Transverse colon (tissue), 4 donors: ENCODE results near the gene LDHD. TPM values are rescaled to one million over a fixed set of nuclear protein-coding genes. Genes with fewer than 3 reads are reported as not detected.

Source experiments
- DNase-seq: peaks from one replicate; pipeline ENCODE4 v3.0.0-alpha.2; 2019
- H3K27ac ChIP-seq, 4 donors: fragments of 200-600 bp; sonication (generic); 2 replicates each; pipeline ENCODE4 v1.5.1; 2016 to 2018; ENCODE audit warnings: inconsistent platforms in 4 of 4
- H3K27me3 ChIP-seq: fragments of 200-600 bp; sonication (generic); 2 replicates; pipeline ENCODE4 v1.5.1; 2017; ENCODE audit warnings: inconsistent platforms
- H3K36me3 ChIP-seq, 4 donors: fragments of 200-600 bp; sonication (generic); 2 replicates each; pipeline ENCODE4 v1.5.1; 2017 to 2019; ENCODE audit warnings: inconsistent platforms in 4 of 4
- H3K4me1 ChIP-seq, 4 donors: fragments of 200-600 bp; sonication (generic); 2 replicates each; pipeline ENCODE4 v1.5.1; 2017 to 2020; ENCODE audit warnings: inconsistent platforms in 4 of 4
- H3K4me3 ChIP-seq, 4 donors: fragments of 200-600 bp; sonication (generic); 1 replicate in 1 of 4; 2 replicates in 3 of 4; pipeline versions ENCODE4 v1.5.1 to v1.6.1; 2017 to 2019; ENCODE audit warnings: inconsistent platforms in 4 of 4
- H3K9me3 ChIP-seq, 2 donors: fragments of 200-600 bp; sonication (generic); 2 replicates each; pipeline ENCODE4 v1.5.1; 2017 to 2019; ENCODE audit warnings: inconsistent platforms in 2 of 2
- CTCF ChIP-seq, 5 experiments: fragments of 200-600 bp in 3 of 5; fragments of 450-650 bp in 2 of 5; sonication (generic) in 3 of 5; IDR thresholded peaks; 1 replicate in 2 of 5; 2 replicates in 3 of 5; pipeline ENCODE4 v1.5.1; 2016 to 2017; ENCODE audit warnings: antibody characterized with exemption in 5 of 5, inconsistent platforms in 3 of 5, mild to moderate bottlenecking in 2 of 5, moderate library complexity in 1 of 5
- EP300 ChIP-seq: sonication (generic); formaldehyde crosslinking; IDR thresholded peaks from one replicate; pipeline ENCODE4 v1.6.1; 2017; ENCODE audit warnings: antibody characterized with exemption, low read depth
- POLR2A ChIP-seq: fragments of 450-650 bp; IDR thresholded peaks from one replicate; pipeline ENCODE4 v1.6.1; 2016; ENCODE audit warnings: antibody characterized with exemption, mild to moderate bottlenecking, moderate library complexity
- POLR2AphosphoS5 ChIP-seq, 3 donors: sonication (generic); formaldehyde crosslinking; IDR thresholded peaks; one replicate each; pipeline ENCODE4 v1.6.1; 2016; ENCODE audit warnings: antibody characterized with exemption in 3 of 3
- WGBS, 2 donors: methylation state at CpG; one replicate each; pipeline ENCODE4 v1.1.5; 2018; ENCODE audit warnings: low coverage in 1 of 2; 5-methylcytosine and 5-hydroxymethylcytosine counted together
- in situ Hi-C, 4 donors: fragments of 200-750 bp; cut with MboI; loops; one replicate each; pipeline versions ENCODE4 v1.15.0 to v1.15.1; 2017; ENCODE audit warnings: low sequenced_read_pairs in 3 of 4, low pct_ligation_motif_present in 1 of 4, low pct_unique_long_range_greater_than_20kb in 1 of 4
- intact Hi-C: fragments of 100-400 bp; cut with DNase I; formaldehyde crosslinking; loops from one replicate; pipeline ENCODE4 v1.15.1; 2023; ENCODE audit warnings: low total_unique reads
- total RNA-seq, 4 donors: library from RNA; depleted of rRNA; stranded (reverse); fragments of >200 nt; gene quantifications; one replicate each; pipeline ENCODE4 v1.1.0, GENCODE V29; 2016

LDHD gene
- total RNA-seq, 4 donors from 2014 or later: 38.4 to 198 (median 104) TPM

- H3K27ac ChIP-seq: peak overlapping the region; percentile 69 to 90 (median 76)
- intact Hi-C loops: no loop called here
Measured at GRCh38 chr16:75105306-75106061, 11.1 kb downstream of the LDHD start.

GRCh38 chr16:75104836-75105235 lies 11.7 kb downstream of the LDHD start:
- intact Hi-C loops (no loop called here), in situ Hi-C loops (loop anchor here (5.0 to 25.0 kb wide), 3 partner anchors 103 to 393 kb away; partner anchors contain the start of genes ZNRF1 (in 2 of the 4) and MLKL (in 1 of the 4))
- Histone ChIP-seq H3K4me3 (no peak overlapping the region), H3K27me3 (no peaks in the 10 kb centered on the region), H3K9me3 (no peaks in the 10 kb centered on the region), H3K36me3 (no peaks in the 10 kb centered on the region), H3K4me1 (peaks cover 28 to 61% (median 46%) of the 10 kb centered on the region in 4 donors), H3K27ac (peak overlapping the region; percentile 69 to 90 (median 76))
- DNase-seq: no peak
- WGBS, 2 donors: 94 to 100% methylated on average over 3 to 11 of the region's 11 CpGs
- TF ChIP-seq EP300: no peak
- TF ChIP-seq POLR2A: no peak
- no peak for TF ChIP-seq POLR2AphosphoS5 (IDR thresholded peaks at IDR 0.05)
- no peak for TF ChIP-seq CTCF (IDR thresholded peaks at IDR 0.05)

More at GRCh38 chr16:75105306-75106061, 11.1 kb downstream of the LDHD start:
- Histone ChIP-seq H3K27me3 (no peaks in the 10 kb centered on the region), H3K4me1 (peaks cover 35 to 61% (median 47%) of the 10 kb centered on the region in 4 donors), H3K4me3 (no peak overlapping the region), H3K36me3 (no peaks in the 10 kb centered on the region), H3K9me3 (no peaks in the 10 kb centered on the region)
- in situ Hi-C loops: loop anchor here (5.0 to 25.0 kb wide), 3 partner anchors 103 to 393 kb away; partner anchors contain the start of genes ZNRF1 (in 2 of the 4) and MLKL (in 1 of the 4)
- DNase-seq: peak; percentile 62
- WGBS, 2 donors: 66% methylated on average over 9 of the region's 10 CpGs; no CpG with 5 or more reads in 1 of the 2 donors
- TF ChIP-seq CTCF (IDR thresholded peaks at IDR 0.05) (no peak), POLR2A (no peak), EP300 (peak; percentile 10), POLR2AphosphoS5 (IDR thresholded peaks at IDR 0.05) (peak; percentile 72 to 80 (median 77))

GRCh38 chr16:75103994-75104393 lies 12.6 kb downstream of the LDHD start:
- Histone ChIP-seq H3K27ac (peak overlapping the region in 3 of 4 donors; percentile 69 to 90 (median 77)), H3K4me1 (peaks cover 20 to 61% (median 45%) of the 10 kb centered on the region in 4 donors), H3K36me3 (no peaks in the 10 kb centered on the region), H3K4me3 (no peak overlapping the region), H3K9me3 (no peaks in the 10 kb centered on the region), H3K27me3 (no peaks in the 10 kb centered on the region)
- in situ Hi-C loops: loop anchor here in 3 of 4 donors (10.0 to 25.0 kb wide), 2 partner anchors 109 to 392 kb away; partner anchors contain the start of genes ZNRF1 (in 2 of the 3) and MLKL (in 1 of the 3)
- DNase-seq: no peak
- WGBS, 2 donors: 90 to 95% methylated on average over 3 to 5 of the region's 5 CpGs
- intact Hi-C loops: no loop called here
- TF ChIP-seq EP300 (no peak), POLR2A (no peak), CTCF (IDR thresholded peaks at IDR 0.05) (no peak), POLR2AphosphoS5 (IDR thresholded peaks at IDR 0.05) (no peak)

GRCh38 chr16:75102595-75102994 lies 14.0 kb downstream of the LDHD start:
- in situ Hi-C loops (loop anchor here in 3 of 4 donors (10.0 to 25.0 kb wide), 2 partner anchors 108 to 390 kb away; partner anchors contain the start of genes ZNRF1 (in 2 of the 3) and MLKL (in 1 of the 3)), intact Hi-C loops (no loop called here)
- Histone ChIP-seq H3K36me3 (no peaks in the 10 kb centered on the region), H3K27me3 (no peaks in the 10 kb centered on the region), H3K27ac (no peak overlapping the region), H3K4me1 (peaks cover 17 to 59% (median 38%) of the 10 kb centered on the region in 4 donors), H3K4me3 (no peak overlapping the region), H3K9me3 (no peaks in the 10 kb centered on the region)
- DNase-seq: no peak
- no peak for TF ChIP-seq POLR2AphosphoS5 (IDR thresholded peaks at IDR 0.05)
- TF ChIP-seq CTCF (IDR thresholded peaks at IDR 0.05): no peak
- TF ChIP-seq EP300: no peak
- no peak for TF ChIP-seq POLR2A
- 96 to 100% methylated on average over 1 to 9 of the region's 9 CpGs for WGBS, 2 donors
